Stimulated activated naive CD4-positive, alpha-beta T cell treated with Interleukin-2 at 50 U/mL for 16 hours (primary cell): ENCODE results near the gene LMAN1L.

Source experiments
- DNase-seq: peaks from one replicate; lab custom pipeline; 2025; lab: John Stamatoyannopoulos, UW

Gene LMAN1L

DNA sequence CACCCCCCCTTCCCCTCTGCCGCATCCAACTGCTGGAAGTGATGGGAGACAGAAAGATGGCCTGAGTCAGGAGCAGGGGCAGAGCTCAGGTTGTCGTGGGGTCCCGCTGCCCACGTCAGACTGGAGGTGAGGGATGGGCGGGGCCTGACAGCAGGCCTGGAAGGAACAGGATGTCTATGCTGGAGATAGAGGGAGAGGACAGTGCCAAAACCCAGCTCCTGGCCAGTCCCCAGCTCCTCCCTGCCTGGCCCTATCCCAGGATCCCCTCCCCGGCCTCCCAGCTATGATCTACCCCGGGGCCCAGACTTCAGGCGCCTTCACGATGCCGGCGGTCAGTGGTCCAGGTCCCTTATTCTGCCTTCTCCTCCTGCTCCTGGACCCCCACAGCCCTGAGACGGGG, at the start of gene LMAN1L:
Gene LMAN1L (plus strand): TSS at position 303 of the 400 bp plus-strand sequence. CDS start 20 bp downstream, at position 323.
- no peak for DNase-seq

DNA sequence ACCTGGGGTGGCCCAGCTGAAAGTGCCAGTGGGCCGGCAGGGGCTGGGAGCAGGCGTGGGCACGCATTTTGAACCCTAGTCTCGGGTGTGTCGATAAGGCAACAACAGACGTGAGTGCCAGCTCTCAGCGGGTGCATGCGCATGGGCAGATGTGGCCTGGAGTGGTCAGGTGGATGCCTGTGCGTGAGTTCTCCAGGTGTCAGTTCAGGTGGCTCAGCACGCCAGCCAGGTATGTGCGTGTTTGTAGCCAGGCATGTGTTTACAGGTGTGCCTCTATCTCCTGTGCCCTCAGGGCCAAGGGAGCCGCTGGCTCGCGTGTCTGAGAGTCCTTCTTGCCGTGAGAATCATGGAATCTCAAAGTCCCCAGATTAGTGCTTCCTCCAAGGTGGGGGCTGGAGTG, 49.2 kb upstream of the LMAN1L start:
- DNase-seq: no peak

DNA sequence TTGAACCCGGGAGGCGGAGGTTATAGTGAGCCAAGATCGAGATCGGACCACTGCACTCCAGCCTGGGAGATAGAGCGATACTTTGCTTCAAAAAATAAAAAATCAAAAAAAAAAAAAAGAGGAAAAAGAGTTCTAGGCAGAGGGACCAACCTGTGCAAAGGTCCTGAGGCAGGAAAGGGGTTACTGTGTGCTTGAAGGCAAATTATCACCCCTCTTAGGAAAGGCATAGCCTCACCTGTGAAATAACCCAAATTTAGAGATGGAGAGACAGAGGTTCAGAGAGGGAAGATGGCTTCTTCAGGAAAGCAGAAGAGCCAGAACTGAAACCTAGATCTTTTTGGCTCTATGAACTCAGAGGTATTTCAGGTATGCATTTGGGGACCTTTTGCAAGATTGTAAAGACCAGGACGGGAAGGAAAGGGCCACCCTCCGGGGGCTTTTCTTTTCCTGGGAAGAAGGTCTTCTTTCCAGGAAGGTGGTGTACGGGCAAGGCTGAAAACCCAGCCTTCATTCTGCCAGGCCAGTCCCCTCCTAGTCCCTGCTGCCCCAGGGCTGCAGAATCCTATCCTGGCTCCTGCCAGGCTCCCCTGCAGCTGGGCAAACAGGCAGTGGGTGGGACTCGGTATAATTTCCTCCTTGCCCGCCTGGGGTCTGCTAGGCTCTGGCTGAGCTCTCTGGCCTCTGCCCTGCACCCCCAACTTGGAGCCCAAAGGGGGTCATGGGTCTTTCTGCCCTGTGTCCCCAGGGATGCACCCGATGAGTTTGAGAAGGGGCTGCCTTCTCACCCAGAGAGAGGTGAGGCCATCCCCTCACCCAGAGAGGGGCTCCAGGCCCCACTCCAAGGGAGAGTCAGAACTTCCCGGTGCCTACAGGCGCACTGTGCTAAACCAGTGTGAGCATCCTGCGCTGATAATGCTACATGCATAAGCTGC, 45.2 kb upstream of the LMAN1L start:
- DNase-seq: no peak

DNA sequence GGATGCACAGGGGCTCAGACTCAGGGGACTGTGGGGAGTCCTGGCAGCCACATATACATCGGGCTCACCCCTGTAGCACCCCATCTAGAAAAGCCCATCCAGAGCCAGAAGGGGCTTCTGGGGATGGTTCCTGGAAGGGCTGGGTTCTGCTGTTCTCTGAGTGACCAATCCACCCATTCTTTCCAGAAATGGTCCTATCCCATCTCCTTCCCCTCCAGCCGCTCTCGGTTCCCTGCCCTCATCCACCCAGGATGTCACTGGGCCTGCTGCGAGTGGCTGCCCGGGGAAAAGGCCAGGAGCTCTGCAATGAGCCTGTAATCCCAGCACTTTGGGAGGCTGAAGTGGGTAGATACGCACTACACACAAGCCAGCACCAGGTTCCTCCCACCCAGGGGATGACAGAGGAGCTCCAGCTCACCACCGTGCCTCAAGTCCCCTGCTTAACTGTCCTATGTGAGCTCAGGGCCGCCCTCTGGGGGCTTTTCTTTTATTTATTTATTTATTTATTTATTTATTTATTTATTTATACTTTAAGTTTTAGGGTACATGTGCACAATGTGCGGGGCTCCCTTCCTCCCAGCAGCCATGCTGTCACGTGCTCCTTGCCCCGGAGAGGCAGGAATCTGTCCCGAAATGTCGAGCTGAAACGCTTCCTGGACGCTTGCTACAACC, 44.4 kb upstream of the LMAN1L start:
- DNase-seq: no peak

DNA sequence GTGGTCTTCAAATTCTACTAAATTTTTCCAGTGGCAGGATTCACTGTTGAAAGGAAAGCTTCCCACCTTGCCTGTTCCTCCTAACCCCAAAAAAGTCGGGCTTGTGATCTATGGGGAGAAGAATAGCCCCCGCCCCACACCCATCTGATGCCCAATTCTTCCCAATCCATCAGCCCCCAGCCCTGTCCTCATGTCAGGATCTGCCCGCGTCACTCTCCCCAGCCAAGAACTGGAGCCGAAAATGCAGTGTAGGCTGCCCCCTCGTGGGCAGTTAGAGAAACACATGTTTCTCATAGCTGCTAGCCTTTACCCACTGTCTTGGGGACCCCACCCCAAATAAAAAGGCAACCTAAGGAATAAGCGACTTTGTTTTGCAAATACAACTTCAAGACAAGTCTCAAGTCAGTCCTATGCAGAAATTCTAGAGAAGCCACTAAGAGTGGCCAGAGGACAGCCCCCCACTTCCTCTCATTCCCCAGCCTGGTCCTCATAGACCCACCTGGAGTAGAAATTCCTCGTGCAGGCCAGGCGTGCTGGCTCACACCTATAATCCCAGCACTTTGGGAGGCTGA, 43.8 kb upstream of the LMAN1L start:
- DNase-seq: peak; percentile 46

DNA sequence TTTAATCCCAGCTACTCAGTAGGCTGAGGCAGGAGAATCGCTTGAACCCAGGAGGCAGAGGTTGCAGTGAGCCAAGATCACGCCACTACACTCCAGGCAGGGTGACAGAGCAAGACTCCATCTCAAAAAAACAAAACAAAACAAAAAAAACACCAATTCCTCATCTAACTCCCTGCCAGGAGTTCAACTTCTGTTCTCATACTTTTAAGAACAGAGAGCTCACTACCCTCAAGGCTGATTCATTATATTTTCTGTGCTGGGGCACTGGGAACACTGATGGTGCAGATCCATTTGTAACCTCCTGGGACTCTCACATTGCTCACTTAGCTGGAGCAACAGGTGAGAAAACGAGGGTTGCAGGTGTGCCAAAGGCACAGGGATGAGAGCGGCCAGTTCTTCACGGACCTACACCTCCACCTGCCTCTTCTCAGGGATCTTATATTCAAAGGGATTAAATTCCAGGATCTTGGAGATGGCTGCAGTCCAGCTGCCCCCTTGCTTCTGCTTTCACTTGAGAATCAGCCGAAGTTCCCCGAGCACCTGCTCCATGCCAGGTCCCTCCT, 43.1 kb upstream of the LMAN1L start:
- DNase-seq: no peak

DNA sequence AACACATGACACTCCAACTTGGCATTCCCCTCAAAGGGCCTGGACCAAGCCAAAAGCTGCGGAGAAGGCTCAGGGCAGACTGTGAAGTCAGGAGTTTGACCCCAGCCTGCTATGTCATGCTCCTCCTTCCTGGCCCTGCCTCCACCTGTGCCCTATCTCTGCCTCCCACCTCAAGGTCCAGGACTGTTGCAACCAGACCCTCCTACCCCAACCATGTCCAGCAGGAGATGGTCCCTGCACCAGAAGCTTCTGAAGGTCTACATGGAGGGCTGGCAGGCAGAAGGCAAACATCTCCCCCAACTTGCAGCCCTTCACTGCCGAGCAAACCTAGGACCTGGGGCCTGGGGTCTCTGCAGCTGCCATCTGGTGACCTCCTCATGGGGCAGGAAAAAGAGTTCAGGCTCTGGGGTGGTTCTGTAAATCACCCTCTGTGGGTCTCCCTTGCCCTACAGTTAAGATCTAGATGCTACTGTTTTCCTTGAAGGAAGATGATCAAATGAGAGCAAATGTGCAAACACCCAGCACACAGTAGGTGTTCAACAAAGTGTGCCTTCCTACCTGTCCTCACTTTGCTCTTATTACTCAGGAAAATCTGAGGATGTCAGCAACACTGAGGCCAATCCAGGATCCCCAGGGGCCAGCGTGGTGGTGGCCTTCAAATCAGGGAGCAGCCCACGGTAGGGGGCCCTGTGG, 42.3 kb upstream of the LMAN1L start:
- DNase-seq: no peak

DNA sequence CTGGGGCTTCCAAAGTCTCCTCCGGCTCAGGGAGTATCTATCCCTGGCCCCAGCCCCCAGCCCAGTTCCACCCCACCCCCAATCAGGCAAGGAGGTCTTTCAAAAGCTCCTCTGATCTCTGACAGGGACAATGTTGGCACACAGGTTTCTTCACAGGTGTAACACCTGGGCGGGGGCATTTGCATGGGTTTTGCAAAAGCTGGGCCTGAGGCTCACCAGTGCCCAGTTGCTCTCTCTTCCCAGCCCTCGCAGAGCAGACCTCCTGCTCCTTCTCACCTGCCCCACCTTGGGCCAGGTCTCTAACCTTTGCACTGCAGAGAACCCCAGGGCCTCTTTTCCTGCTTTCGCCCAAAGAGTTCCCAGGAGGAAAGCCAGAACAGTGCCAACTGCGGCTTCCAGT, 39.3 kb upstream of the LMAN1L start:
- no peak for DNase-seq

DNA sequence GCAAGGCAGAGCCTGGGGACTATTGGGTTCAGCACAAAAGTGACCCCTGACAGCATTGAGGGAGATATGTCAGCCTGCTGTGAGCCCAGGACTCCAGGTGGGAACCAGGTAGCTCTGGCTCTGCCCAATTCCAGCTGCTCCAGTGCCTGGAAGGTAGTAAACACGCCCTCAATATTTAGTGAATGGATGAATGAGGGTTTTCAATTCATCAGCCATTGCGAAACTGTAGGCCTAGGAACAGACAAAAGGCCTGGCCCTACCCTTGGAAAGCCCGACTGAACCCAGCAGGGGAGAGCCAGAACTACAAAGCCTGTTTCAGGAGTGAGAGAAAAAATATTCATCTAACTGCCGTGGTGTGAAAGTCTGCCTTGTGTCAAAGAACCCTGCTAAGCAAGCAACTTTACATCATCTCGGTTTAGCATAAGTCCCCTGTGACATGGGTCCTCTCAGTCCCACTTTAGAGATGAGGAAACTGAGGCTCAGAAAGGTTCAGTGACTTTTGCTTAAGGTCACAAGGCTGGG, 38.8 kb upstream of the LMAN1L start:
- no peak for DNase-seq

DNA sequence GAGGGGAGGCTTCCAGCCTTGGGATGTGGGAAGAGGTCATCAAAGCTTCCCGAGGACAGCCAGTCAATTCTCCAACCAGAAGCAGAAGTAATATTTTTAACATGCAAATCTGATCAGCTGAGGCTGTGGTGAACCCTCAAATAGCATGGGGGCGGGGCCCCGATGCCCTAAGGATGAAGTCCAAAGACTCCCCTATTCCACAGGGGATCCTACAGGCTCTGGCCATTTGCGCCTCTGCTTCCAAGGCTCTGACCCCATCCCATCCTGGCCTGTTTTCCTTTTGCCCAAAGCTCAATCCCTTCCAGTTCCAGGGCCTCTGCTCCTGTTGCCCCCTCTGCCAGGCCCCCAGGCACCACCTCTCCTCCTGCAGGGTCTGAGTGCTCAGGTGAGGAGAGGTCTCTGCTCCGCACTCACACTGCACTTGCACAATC, 37.5 kb upstream of the LMAN1L start:
- DNase-seq: no peak

DNA sequence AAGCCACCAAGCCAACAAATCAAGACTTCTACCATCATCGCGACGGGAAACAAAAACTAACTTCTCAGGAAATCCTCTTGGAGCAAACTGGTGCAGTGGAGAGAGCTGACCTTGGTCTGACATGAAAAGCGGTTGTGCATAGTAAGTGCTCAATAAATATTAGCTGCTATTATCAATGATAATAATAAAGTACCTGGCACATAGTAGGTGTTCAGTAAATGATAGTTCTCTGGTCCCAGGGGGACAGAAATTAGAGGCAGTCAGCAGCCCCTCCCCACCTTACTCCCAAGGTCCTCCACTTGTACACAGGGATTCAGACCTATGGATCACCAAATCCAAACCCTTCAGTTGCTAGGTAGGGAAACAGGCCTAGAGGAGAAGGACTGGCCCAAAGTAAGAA, 36.7 kb upstream of the LMAN1L start:
- no peak for DNase-seq

DNA sequence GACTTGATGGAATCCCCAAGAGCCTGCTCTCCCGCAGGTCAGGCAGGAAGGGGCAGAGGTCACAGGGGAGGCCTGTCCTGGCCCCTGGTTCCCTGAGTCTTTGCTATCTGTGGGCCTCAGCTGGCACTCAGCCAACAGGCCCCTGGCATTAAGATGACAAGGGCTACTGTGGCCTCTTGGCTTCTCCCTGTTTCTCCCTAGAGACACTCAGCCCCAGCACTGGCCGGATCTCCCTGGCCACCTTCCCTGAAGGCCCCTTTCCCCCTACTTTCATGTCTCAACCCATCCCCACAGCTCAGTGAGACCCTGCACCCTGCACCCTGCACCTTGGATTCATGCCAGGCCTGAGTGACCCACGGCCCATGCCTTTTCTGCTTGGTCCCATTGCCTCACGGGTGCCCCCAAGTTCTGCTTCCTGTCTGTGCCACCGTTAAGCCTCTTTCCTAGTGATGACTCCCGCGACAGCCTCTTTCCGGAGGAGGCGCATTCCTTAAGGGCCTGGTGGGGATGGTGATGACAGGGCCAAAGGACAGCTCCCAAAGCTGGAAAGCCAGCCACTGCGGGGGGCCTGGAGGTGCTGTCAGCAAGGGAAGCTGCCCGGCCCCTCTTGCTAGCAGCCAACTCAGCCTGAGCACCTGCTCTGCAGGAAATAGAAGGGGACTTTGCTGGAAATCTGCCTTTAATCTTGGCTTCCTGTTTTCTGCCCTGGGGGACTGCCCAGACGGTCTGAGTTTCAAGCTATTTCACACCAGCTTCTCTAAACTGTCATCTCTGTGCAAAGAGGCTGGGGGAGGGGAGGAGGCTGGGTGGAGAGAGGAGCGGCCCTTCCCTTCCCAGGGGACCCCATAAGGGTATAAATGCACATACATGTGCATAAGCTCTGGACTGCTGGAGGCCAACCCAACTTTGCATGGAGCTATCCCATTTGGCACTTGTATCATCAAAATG, 35.5 kb upstream of the LMAN1L start:
- peak; percentile 44 for DNase-seq

DNA sequence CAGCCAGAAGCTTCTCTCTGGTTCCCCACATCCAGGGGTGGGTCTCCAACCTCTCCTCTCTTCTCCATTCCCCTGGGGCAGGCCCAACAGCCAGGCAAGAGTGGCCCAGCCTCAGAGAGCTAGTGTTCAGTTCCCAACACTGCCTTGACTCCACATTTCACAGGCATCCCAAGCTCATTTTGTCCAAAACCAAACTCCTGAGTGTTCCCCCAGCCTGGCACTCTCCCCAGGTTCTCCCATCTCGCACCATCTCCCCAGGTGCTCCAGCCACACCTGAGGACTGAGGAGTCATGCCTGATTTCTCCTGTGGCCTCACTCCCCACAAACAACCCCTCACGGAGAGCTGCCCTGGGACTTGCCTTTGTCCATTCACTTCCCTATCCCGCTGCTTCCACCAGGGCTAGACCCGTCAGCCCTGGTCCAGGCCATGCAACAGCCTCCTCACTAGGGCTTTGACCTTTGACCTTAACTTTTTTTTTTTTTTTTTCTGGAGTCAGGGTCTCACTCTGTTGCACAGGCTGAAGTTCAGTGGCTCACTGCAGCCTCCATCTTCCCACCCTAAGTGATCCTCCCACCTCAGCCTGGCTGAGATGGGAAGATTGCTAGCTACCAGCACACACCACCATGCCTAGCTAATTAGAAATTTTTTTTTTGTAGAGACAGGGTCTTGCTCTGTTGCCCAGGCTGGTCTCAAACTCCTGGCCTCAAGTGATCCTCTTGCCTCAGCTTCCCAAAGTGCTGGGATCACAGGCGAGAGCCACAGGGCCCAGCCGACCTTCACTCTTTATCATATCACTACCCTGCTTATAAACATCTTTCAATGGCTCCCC, 34.7 kb upstream of the LMAN1L start:
- DNase-seq: no peak

DNA sequence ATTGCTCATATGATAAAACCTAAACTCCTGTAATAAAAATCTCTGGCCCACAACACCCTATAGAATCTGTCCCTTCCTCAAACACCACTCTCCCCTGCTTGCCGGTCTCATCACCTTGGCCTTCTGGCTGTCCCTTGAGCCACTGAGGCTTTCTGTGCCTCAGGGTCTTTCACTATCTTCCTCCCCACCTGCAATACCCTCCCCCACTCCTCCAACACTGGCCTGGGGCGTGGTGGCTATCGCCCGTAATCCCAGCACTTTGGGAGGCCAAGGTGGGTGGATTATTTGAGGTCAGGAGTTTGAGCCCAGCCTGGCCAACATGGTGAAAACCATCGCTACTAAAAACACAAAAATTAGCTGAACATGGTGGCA, 34.0 kb upstream of the LMAN1L start:
- DNase-seq: no peak

DNA sequence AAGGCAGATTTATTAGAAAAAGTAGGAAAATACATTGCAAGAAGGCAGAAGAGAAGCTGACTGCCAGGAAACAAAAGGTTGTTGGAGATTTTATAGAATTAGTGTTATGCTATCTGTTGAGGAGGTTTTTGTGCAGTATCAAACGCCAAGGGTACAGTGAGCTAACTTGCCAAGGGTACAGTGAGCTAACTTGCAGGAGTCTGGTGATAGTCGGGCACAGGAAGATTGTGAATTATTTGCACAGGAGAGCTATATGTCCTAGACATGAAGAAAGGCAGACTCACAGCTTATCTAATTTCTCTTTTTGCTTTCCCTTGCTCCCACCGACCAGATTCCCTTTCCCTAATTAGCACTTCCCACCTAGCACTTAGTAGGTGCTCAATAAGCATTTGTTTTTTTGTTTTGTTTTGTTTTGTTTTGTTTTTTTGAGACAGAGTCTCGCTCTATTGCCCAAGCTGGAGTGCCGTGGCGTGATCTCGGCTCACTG, 33.4 kb upstream of the LMAN1L start:
- DNase-seq: no peak

DNA sequence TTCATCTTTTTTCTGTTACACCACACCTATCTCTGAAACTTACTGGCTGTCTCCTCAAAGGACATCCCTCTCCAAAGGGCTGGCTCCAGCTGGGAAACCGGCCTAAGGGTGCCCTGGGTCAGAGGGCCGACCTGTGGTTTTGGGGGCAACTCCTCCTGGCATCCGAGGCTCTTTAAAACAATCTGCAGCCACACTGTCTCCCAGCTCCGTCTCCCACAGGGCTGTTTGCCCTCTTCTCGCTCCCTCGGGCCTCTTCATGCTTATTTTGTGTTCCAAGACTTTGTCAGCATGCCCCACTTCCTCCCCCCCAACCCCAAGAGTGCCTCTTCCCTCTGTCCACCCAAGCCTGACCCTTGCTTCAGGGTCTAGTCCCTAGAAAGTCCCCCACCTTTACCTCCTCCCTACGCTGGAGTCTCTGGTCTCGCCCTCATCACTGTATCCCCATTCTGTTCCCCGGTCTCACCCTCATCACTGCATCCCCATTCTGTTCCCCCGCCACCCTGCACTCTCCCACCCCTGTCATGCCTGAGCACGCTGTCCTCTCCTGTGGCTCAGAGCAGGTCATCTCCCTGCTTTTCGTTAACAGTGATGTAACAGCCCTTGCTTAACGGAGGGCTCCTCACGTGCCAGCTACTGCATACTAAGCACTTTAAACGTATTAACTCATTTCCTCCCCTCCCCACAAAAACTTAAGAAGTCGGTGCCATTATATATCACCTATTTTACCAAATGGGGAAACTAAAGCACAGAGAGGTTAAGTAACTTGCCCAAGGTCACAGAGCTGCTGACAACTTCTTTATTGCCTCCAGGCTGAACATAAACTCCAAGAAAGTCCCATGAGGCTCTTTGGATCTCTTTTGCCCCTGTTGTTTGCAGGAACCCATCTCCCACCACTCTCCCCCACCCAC, 31.9 kb upstream of the LMAN1L start:
- DNase-seq: peak; percentile 45

DNA sequence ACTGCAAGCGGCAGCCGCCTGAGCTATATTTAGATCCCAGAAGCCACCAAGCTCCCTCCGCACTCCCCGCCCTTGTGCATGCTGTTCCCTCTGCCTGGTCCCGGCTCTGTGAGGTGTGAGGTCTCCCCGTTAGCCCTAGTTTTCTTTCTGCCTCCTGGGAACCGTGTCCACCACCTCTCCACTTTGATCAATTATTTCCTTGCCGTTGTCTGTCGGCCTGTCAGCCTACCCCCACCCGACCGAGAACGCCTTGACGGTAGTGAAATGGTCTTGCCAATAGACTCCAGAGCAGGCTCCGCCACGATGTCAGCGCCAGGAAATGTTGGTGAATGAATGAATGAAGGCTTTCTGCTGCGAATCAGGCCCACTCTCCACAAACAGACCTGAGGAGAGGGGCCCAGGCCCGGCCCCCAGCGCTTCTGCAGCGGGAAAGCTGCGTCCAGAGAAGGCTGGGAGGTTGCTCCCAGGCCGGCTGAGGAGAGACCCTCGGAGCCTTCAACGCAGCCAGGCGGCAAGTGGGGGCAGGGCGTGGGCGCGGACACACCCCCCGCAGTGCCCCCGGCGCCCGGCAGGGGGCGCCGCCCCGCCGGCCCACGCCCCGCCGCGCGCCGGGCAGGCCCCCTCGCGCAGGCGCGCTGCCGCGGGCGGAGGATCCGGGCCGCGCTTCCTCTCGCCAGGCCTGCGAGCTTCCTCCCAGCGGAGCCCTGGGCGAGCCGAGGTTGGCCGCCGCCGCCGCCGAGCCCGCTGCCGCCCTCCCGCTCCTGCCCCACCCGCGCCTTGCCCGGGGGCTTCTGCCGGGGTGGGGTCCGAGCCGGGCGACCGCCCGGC, 31.0 kb upstream of the LMAN1L start, which contains the start of gene CSK:
Gene CSK (plus strand): TSS at position 650 of the 828 bp plus-strand sequence. CDS start 16,218 bp downstream, outside the sequence.
- DNase-seq: peak; percentile 61
